ENCODE data around the gene TOMM34. TPM values are rescaled to one million over a fixed set of nuclear protein-coding genes. Genes with fewer than 3 reads are reported as not detected.

TOMM34 gene
- total and polyA plus RNA-seq, 9 of the 15 experiments (the other 6 are each of a cell fraction or from before 2014, with no cell fraction given): 18.1 to 69.4 (median 41.7) TPM

GRCh38 chr20:44979090-44979621, 19.0 kb upstream of the TOMM34 start (continued):
- TF ChIP-seq MITF (IDR thresholded peaks at IDR 0.05) (no peak), RHOXF2B (CRISPR knock-in tag; conservative IDR thresholded peaks at IDR 0.05) (no peak), ZNF57 (CRISPR knock-in tag; IDR thresholded peaks at IDR 0.05) (no peak), ZNF184 (CRISPR knock-in tag; IDR thresholded peaks at IDR 0.05) (no peak), C11orf30 (IDR thresholded peaks at IDR 0.05; ENCODE audit: low read depth) (no peak), ZBTB26 (CRISPR knock-in tag; IDR thresholded peaks at IDR 0.05) (no peak), ARID1B (IDR thresholded peaks at IDR 0.05) (peak; percentile 67), SIRT6 (IDR thresholded peaks at IDR 0.05; ENCODE audit: low read depth, low read length) (no peak), MNT (conservative IDR thresholded peaks at IDR 0.05) (peak; percentile 86 to 90), ELF1 (tag; IDR thresholded peaks at IDR 0.05) (peak; percentile 73; the same call in 1 of the 2 replicates), KAT8 (IDR thresholded peaks at IDR 0.05; ENCODE audit: low read depth) (no peak), ZZZ3 (IDR thresholded peaks at IDR 0.05) (no peak), ZNF232 (CRISPR knock-in tag; IDR thresholded peaks at IDR 0.05) (no peak), TFE3 (CRISPR knock-in tag; IDR thresholded peaks at IDR 0.05) (peak; percentile 44), ZNF655 (CRISPR knock-in tag; IDR thresholded peaks at IDR 0.05) (no peak), BRF2 (IDR thresholded peaks at IDR 0.05; ENCODE audit: borderline replicate concordance, insufficient read depth, insufficient read length) (no peak), ZNF146 (CRISPR knock-in tag; IDR thresholded peaks at IDR 0.05; ENCODE audit: unreplicated experiment) (no peak), TOE1 (IDR thresholded peaks at IDR 0.05; ENCODE audit: borderline replicate concordance) (0 out of 2 replicates have a peak, but pooled peaks have one; percentile 19), TOE1 (CRISPR knock-in tag; IDR thresholded peaks at IDR 0.05; ENCODE audit: borderline replicate concordance, low read depth) (no peak)
